Coronary artery (tissue), 2 donors: ENCODE measurements around the gene IL5RA.

ENCODE experiments used
- DNase-seq: peaks from one replicate; pipeline ENCODE4 v3.0.0-alpha.2; 2017; ENCODE audit warnings: low spot score
- H3K27ac ChIP-seq, 2 donors: fragments of 200-600 bp; sonication (generic); one replicate each; pipeline ENCODE4 v1.5.1; 2016 to 2019
- H3K4me3 ChIP-seq: fragments of 200-600 bp; sonication (generic); 2 replicates; pipeline ENCODE4 v1.5.1; 2016; ENCODE audit warnings: mild to moderate bottlenecking, moderate library complexity
- CTCF ChIP-seq: fragments of 200-600 bp; sonication (generic); IDR thresholded peaks from one replicate; pipeline ENCODE4 v1.5.1; 2019; ENCODE audit warnings: antibody characterized with exemption

IL5RA gene

GRCh38 chr3:3089017-3089416 is 21.2 kb downstream of the IL5RA start:
- no peak for TF ChIP-seq CTCF
- Histone ChIP-seq H3K27ac (no peak overlapping the region), H3K4me3 (no peak overlapping the region)
- no peak for DNase-seq

- no peak overlapping the region for H3K27ac ChIP-seq
- TF ChIP-seq CTCF = no peak
- DNase-seq = no peak
- H3K4me3 ChIP-seq = no peak overlapping the region
Measured at GRCh38 chr3:3087716-3088465, 22.3 kb downstream of the IL5RA start.

GRCh38 chr3:3087279-3087678 is 22.9 kb downstream of the IL5RA start:
- H3K27ac ChIP-seq = no peak overlapping the region
- no peak overlapping the region for H3K4me3 ChIP-seq
- no peak for TF ChIP-seq CTCF
- no peak for DNase-seq

- no peak for TF ChIP-seq CTCF
- no peak for DNase-seq
- Histone ChIP-seq H3K27ac (no peak overlapping the region), H3K4me3 (no peak overlapping the region)
Measured at GRCh38 chr3:3086239-3086638, 23.9 kb downstream of the IL5RA start.

GRCh38 chr3:3085782-3086181 is 24.4 kb downstream of the IL5RA start:
- no peak for TF ChIP-seq CTCF
- no peak overlapping the region for H3K4me3 ChIP-seq
- no peak overlapping the region for H3K27ac ChIP-seq
- DNase-seq = no peak

- DNase-seq = no peak
- Histone ChIP-seq H3K4me3 (no peak overlapping the region), H3K27ac (no peak overlapping the region)
- TF ChIP-seq CTCF = no peak
Measured at GRCh38 chr3:3084890-3085289, 25.3 kb downstream of the IL5RA start.

GRCh38 chr3:3082234-3082924 is 27.8 kb downstream of the IL5RA start:
- no peak for TF ChIP-seq CTCF
- Histone ChIP-seq H3K4me3 (no peak overlapping the region), H3K27ac (no peak overlapping the region)
- DNase-seq = no peak
